GM12878 (cell line): ENCODE data around the gene ATG4B. TPM values are rescaled to one million over a fixed set of nuclear protein-coding genes. Genes with fewer than 3 reads are reported as not detected.
A peak's percentile ranks its signal among the peaks of the same experiment; 100 is the strongest.

Experiments
- ATF3 ChIP-seq: IDR thresholded peaks from 2 replicates; pipeline ENCODE4 v1.6.1; 2011; ENCODE audit warnings: low read depth, mild to moderate bottlenecking, low read length, moderate library complexity, borderline replicate concordance; ENCODE audit errors: extremely low read depth
- BHLHE40 ChIP-seq, 2 experiments: fragments of 450-650 bp in 1 of 2; IDR thresholded peaks; 2 replicates each; pipeline ENCODE4 v1.6.1; 2011 to 2017; ENCODE audit warnings: low read depth in 2 of 2, borderline replicate concordance in 1 of 2, improper control_type of control experiment in 1 of 2, low read length in 1 of 2, mild to moderate bottlenecking in 1 of 2
- BMI1 ChIP-seq: fragments of 450-650 bp; IDR thresholded peaks from 2 replicates; pipeline ENCODE4 v1.6.1; 2016; ENCODE audit warnings: mild to moderate bottlenecking, moderate library complexity, borderline replicate concordance
- CBFB ChIP-seq: IDR thresholded peaks from 2 replicates; pipeline ENCODE4 v1.6.1; 2016; ENCODE audit warnings: antibody characterized with exemption, low read depth
- CHD1 ChIP-seq: IDR thresholded peaks from 2 replicates; pipeline ENCODE4 v1.6.1; 2012; ENCODE audit warnings: low read depth, low read length, improper control_type of control experiment
- CREB1 ChIP-seq: IDR thresholded peaks from 2 replicates; pipeline ENCODE4 v1.6.1; 2012; ENCODE audit warnings: low read depth, mild to moderate bottlenecking, inconsistent platforms
- CREM ChIP-seq: IDR thresholded peaks from 2 replicates; pipeline ENCODE4 v1.6.1; 2014; ENCODE audit warnings: antibody characterized with exemption, low read depth
- E2F4 ChIP-seq: IDR thresholded peaks from 2 replicates; pipeline ENCODE4 v1.6.1; 2012; ENCODE audit warnings: low read depth, low read length, improper control_type of control experiment
- ESRRA ChIP-seq: IDR thresholded peaks from 2 replicates; pipeline ENCODE4 v1.6.1; 2012; ENCODE audit warnings: mild to moderate bottlenecking, low read length, improper control_type of control experiment
- GABPA ChIP-seq: IDR thresholded peaks from 2 replicates; pipeline ENCODE4 v1.6.1; 2014; ENCODE audit warnings: antibody characterized with exemption, low read depth, mild to moderate bottlenecking, inconsistent platforms
- HCFC1 ChIP-seq: fragments of 150-350 bp; IDR thresholded peaks from 2 replicates; pipeline ENCODE4 v1.6.1; 2014; ENCODE audit warnings: low read length
- HDAC6 ChIP-seq: fragments of 200-600 bp; sonication (generic); IDR thresholded peaks from one replicate; pipeline ENCODE4 v1.8.0; 2017; ENCODE audit warnings: antibody characterized with exemption; ENCODE audit not compliant: unreplicated experiment
- IRF4 ChIP-seq: IDR thresholded peaks from 2 replicates; pipeline ENCODE4 v1.6.1; 2011; ENCODE audit warnings: low read depth, low read length
- KLF5 ChIP-seq: fragments of 450-650 bp; IDR thresholded peaks from 2 replicates; pipeline ENCODE4 v1.6.1; 2014; ENCODE audit warnings: mild to moderate bottlenecking; ENCODE audit not compliant: partially characterized antibody
- PBX3 ChIP-seq: IDR thresholded peaks from 2 replicates; pipeline ENCODE4 v1.6.1; 2011; ENCODE audit warnings: mild to moderate bottlenecking, low read depth, low read length, moderate library complexity; ENCODE audit not compliant: insufficient replicate concordance
- PML ChIP-seq: IDR thresholded peaks from 2 replicates; pipeline ENCODE4 v1.6.1; 2012; ENCODE audit warnings: low read length, inconsistent platforms
- RB1 ChIP-seq: fragments of 450-650 bp; formaldehyde crosslinking; IDR thresholded peaks from 2 replicates; pipeline ENCODE4 v1.6.1; 2017; ENCODE audit warnings: mild to moderate bottlenecking, borderline replicate concordance
- RELA ChIP-seq: fragments of 450-650 bp; IDR thresholded peaks from 2 replicates; pipeline ENCODE4 v1.8.0; 2014; ENCODE audit warnings: borderline replicate concordance; ENCODE audit not compliant: partially characterized antibody
- STAT3 ChIP-seq: IDR thresholded peaks from 2 replicates; pipeline ENCODE4 v1.6.1; 2011; ENCODE audit warnings: low read depth, low read length, improper control_type of control experiment
- TAF1 ChIP-seq: IDR thresholded peaks from 2 replicates; pipeline ENCODE4 v1.6.1; 2011; ENCODE audit warnings: mild to moderate bottlenecking, low read depth, low read length, borderline replicate concordance
- USF2 ChIP-seq: IDR thresholded peaks from 2 replicates; pipeline ENCODE4 v1.6.1; 2011; ENCODE audit warnings: low read depth, low read length, improper control_type of control experiment, borderline replicate concordance
- ZBTB40 ChIP-seq: fragments of 450-650 bp; IDR thresholded peaks from 2 replicates; pipeline ENCODE4 v1.6.1; 2016; ENCODE audit warnings: mild to moderate bottlenecking, moderate library complexity, borderline replicate concordance
- polyA plus RNA-seq, 11 experiments: library from polyadenylated mRNA; depleted of rRNA in 4 of 11; unstranded in 6 of 11; stranded (reverse) in 5 of 11; fragments of >200 nt; fragmentation: Nextera tagmentation in 4 of 11; fragmentation: Illumina TruSeq in 1 of 11; extraction: Ambion mirVana in 4 of 11; extraction: Trizol in 1 of 11; gene quantifications; 1 replicate in 1 of 11; 2 replicates in 10 of 11; pipeline versions ENCODE4 v1.2.1 to v1.2.3, GENCODE V29; 2011 to 2016; ENCODE audit warnings: inconsistent platforms in 2 of 11, missing spikeins in 2 of 11, low read depth in 1 of 11
- total RNA-seq, 4 experiments: library from RNA; depleted of rRNA in 3 of 4; stranded (reverse); fragments of >200 nt in 3 of 4; fragmentation: Illumina TruSeq in 1 of 4; extraction: Trizol in 1 of 4; gene quantifications; 2 replicates each; pipeline versions ENCODE4 v1.2.1 to v1.2.3, GENCODE V29; 2013 to 2021

Gene ATG4B
- total and polyA plus RNA-seq, 10 of the 15 experiments (the other 5 are each of a cell fraction or from before 2014, with no cell fraction given) = 5.8 to 84.1 (median 64.9) TPM

GRCh38 chr2:241637018-241637794 lies at the start of gene ATG4B, which contains the start of gene THAP4 (continued):
- TF ChIP-seq BHLHE40 (IDR thresholded peaks at IDR 0.05; ENCODE audit: borderline replicate concordance in 1 of 2, low read depth in 2 of 2, low read length in 1 of 2) (peak; percentile 43 to 80; a peak in 2 of 4 replicates), KLF5 (peak; percentile 83), RELA (peak; percentile 60), ESRRA (peak; percentile 48; the same call in 1 of the 2 replicates), E2F4 (no peak), TAF1 (peak; percentile 58; the same call in 1 of the 2 replicates), HCFC1 (peak; percentile 91), IRF4 (no peak), PBX3 (no peak), CREM (peak; percentile 99), PML (no peak), RB1 (peak; percentile 83), CBFB (no peak), USF2 (no peak), HDAC6 (no peak), STAT3 (no peak), CREB1 (peak; percentile 98), CHD1 (no peak), ZBTB40 (peak; percentile 45; the same call in 1 of the 2 replicates), BMI1 (no peak), ATF3 (peak; percentile 76; the same call in 1 of the 2 replicates), GABPA (peak; percentile 62; the same call in 1 of the 2 replicates)
